Gastroesophageal sphincter (tissue), 3 donors: Measurements from ENCODE around the gene ALDH16A1.

ENCODE experiments used
- CTCF ChIP-seq, 4 experiments: fragments of 200-600 bp in 2 of 4; fragments of 450-650 bp in 2 of 4; sonication (generic) in 1 of 4; IDR thresholded peaks; one replicate each; pipeline ENCODE4 v1.5.1; 2017 to 2019; ENCODE audit warnings: antibody characterized with exemption in 4 of 4, mild to moderate bottlenecking in 2 of 4, moderate library complexity in 2 of 4
- EP300 ChIP-seq: sonication (generic); formaldehyde crosslinking; IDR thresholded peaks from one replicate; pipeline ENCODE4 v1.6.1; 2017; ENCODE audit warnings: antibody characterized with exemption, mild to moderate bottlenecking
- POLR2A ChIP-seq, 2 donors: fragments of 450-650 bp; IDR thresholded peaks; one replicate each; pipeline ENCODE4 v1.6.1; 2017; ENCODE audit warnings: antibody characterized with exemption in 2 of 2, mild to moderate bottlenecking in 2 of 2, moderate library complexity in 1 of 2
- POLR2AphosphoS5 ChIP-seq: sonication (generic); formaldehyde crosslinking; IDR thresholded peaks from one replicate; pipeline ENCODE4 v1.6.1; 2017; ENCODE audit warnings: antibody characterized with exemption

- no peak for TF ChIP-seq POLR2A (IDR thresholded peaks at IDR 0.05)
- no peak for TF ChIP-seq CTCF (IDR thresholded peaks at IDR 0.05)
- TF ChIP-seq POLR2AphosphoS5 = no peak
- no peak for TF ChIP-seq EP300
These were observed 11.1 kb upstream of the ALDH16A1 start for GRCh38 chr19:49441960-49442350.
